Measurements from ENCODE around the gene MMP11.

DNA sequence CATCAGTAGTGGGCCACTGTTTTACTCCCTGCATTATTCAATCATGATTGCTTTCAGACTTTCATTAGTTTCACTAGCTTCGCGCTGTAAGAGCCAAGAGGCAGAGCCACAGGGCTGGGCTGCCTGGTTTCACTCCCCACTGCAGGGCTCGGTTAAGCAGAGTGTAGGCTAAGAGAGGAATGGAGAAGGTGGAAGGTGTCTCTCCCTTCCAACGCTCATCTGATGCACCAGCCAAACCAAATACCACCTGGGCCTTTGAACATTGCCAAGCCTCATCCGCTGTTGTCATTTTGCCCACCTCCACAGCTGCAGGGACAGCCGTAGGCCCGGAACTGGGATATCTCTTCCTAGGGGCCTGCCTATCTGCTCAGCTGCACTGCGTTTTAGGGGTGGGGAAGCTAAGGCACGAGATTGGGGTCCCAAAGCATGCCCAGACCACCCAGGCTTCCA lies 13.6 kb downstream of the MMP11 start:
- TF ChIP-seq, protein P1, sequence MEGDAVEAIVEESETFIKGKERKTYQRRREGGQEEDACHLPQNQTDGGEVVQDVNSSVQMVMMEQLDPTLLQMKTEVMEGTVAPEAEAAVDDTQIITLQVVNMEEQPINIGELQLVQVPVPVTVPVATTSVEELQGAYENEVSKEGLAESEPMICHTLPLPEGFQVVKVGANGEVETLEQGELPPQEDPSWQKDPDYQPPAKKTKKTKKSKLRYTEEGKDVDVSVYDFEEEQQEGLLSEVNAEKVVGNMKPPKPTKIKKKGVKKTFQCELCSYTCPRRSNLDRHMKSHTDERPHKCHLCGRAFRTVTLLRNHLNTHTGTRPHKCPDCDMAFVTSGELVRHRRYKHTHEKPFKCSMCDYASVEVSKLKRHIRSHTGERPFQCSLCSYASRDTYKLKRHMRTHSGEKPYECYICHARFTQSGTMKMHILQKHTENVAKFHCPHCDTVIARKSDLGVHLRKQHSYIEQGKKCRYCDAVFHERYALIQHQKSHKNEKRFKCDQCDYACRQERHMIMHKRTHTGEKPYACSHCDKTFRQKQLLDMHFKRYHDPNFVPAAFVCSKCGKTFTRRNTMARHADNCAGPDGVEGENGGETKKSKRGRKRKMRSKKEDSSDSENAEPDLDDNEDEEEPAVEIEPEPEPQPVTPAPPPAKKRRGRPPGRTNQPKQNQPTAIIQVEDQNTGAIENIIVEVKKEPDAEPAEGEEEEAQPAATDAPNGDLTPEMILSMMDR (IDR thresholded peaks at IDR 0.05), result peak in 1 of 6 experiments; percentile 7
- no peak for TF ChIP-seq POLR2A (IDR thresholded peaks at IDR 0.05)
